Natural killer cell (primary cell): ENCODE measurements around the gene LRRC49. TPM values are rescaled to one million over a fixed set of nuclear protein-coding genes. Genes with fewer than 3 reads are reported as not detected.
"Not testable (repeated sequence)": the region's sequence is repeated elsewhere in the genome, so short reads cannot be mapped to it uniquely, and the experiment has no call there.

Source experiments
- ATAC-seq, 3 donors: fragments of 150-1000 bp in 2 of 3; fragments of 200-7000 bp in 1 of 3; cut with Tn5 transposase; 1 replicate in 1 of 3; 2 replicates in 2 of 3; pipeline ENCODE4 v1.10.0; 2021; ENCODE audit warnings: mild to moderate bottlenecking in 2 of 3, moderate library complexity in 2 of 3
- DNase-seq, 2 donors: peaks; one replicate each; pipeline versions ENCODE4 v3.0.0 to v3.0.0-alpha.2; 2013 to 2021; ENCODE audit warnings: mixed read lengths in 1 of 2
- H3K27ac ChIP-seq: one replicate; pipeline ENCODE4 v1.5.1; 2013; ENCODE audit warnings: mild to moderate bottlenecking, low read length
- H3K27me3 ChIP-seq: one replicate; pipeline ENCODE4 v1.6.1; 2013; ENCODE audit warnings: low read length; ENCODE audit not compliant: control insufficient read depth, insufficient read depth
- H3K36me3 ChIP-seq: one replicate; pipeline ENCODE4 v1.6.1; 2013; ENCODE audit warnings: low read length; ENCODE audit not compliant: control insufficient read depth, insufficient read depth
- H3K4me1 ChIP-seq: one replicate; pipeline ENCODE4 v1.6.1; 2013; ENCODE audit warnings: low read length; ENCODE audit not compliant: control insufficient read depth, insufficient read depth
- H3K4me3 ChIP-seq: one replicate; pipeline ENCODE4 v1.5.1; 2013; ENCODE audit warnings: low read length
- H3K9me3 ChIP-seq: one replicate; pipeline ENCODE4 v1.6.1; 2013; ENCODE audit warnings: low read length; ENCODE audit not compliant: control insufficient read depth, insufficient read depth
- H3K27ac Mint-ChIP-seq, 2 donors: one replicate each; pipeline ENCODE4 v1.8.0; 2022; ENCODE audit warnings: mild to moderate bottlenecking in 2 of 2, mixed read lengths in 2 of 2, moderate library complexity in 1 of 2
- H3K27me3 Mint-ChIP-seq, 2 donors: one replicate each; pipeline ENCODE4 v1.8.0; 2022; ENCODE audit warnings: low read depth in 2 of 2, mixed read lengths in 2 of 2
- H3K36me3 Mint-ChIP-seq: one replicate; pipeline ENCODE4 v1.8.0; 2022; ENCODE audit warnings: mixed read lengths
- H3K4me1 Mint-ChIP-seq, 2 donors: one replicate each; pipeline ENCODE4 v1.8.0; 2022; ENCODE audit warnings: mixed read lengths in 2 of 2
- H3K4me3 Mint-ChIP-seq: one replicate; pipeline ENCODE4 v1.8.0; 2022; ENCODE audit warnings: mild to moderate bottlenecking, moderate library complexity, mixed read lengths
- H3K9me3 Mint-ChIP-seq, 2 donors: one replicate each; pipeline ENCODE4 v1.8.0; 2022; ENCODE audit warnings: mixed read lengths in 2 of 2
- CTCF ChIP-seq: fragments of 200-600 bp; IDR thresholded peaks from one replicate; pipeline ENCODE4 v1.8.0; 2022; ENCODE audit warnings: antibody characterized with exemption
- WGBS: methylation state at CpG from one replicate; pipeline ENCODE4 v1.1.7; 2013; ENCODE audit warnings: missing lambda C conversion rate; ENCODE audit not compliant: insufficient coverage; 5-methylcytosine and 5-hydroxymethylcytosine counted together
- intact Hi-C: fragments of 100-400 bp; cut with micrococcal nuclease; formaldehyde crosslinking; loops from one replicate; pipeline ENCODE4 v1.14.2; 2022
- total RNA-seq, 4 donors: library from RNA; stranded (reverse); fragments of 120-200 nt in 1 of 4; gene quantifications; one replicate each; pipeline versions ENCODE4 v1.2.3 to v1.2.4, GENCODE V29; 2013 to 2022

The LRRC49 gene
- total RNA-seq, 3 donors from 2014 or later (not counting 1 experiment from before 2014, with no cell fraction given), result 0.14 to 0.38 TPM; not detected in 1

- intact Hi-C loops, result no loop called here
- no peak for TF ChIP-seq CTCF
- ATAC-seq (no peak), DNase-seq (no peak)
- no peaks in the 10 kb centered on the region for H3K36me3 Mint-ChIP-seq
- Histone ChIP-seq H3K4me3 (no peak overlapping the region), H3K27ac (no peak overlapping the region), H3K36me3 (no peaks in the 10 kb centered on the region), H3K27me3 (no peaks in the 10 kb centered on the region), H3K4me1 (no peaks in the 10 kb centered on the region), H3K9me3 (no peaks in the 10 kb centered on the region)
- H3K27me3 Mint-ChIP-seq, result peaks cover 6 to 9% of the 10 kb centered on the region in 2 donors
- no peaks in the 10 kb centered on the region for H3K4me1 Mint-ChIP-seq
- no peak overlapping the region for H3K4me3 Mint-ChIP-seq
- H3K9me3 Mint-ChIP-seq, result no peaks in the 10 kb centered on the region
- no peak overlapping the region for H3K27ac Mint-ChIP-seq
- WGBS, result 87% methylated on average over 3 of the region's 3 CpGs
Measured at GRCh38 chr15:71042356-71042922, 149.8 kb downstream of the LRRC49 start.

DNA sequence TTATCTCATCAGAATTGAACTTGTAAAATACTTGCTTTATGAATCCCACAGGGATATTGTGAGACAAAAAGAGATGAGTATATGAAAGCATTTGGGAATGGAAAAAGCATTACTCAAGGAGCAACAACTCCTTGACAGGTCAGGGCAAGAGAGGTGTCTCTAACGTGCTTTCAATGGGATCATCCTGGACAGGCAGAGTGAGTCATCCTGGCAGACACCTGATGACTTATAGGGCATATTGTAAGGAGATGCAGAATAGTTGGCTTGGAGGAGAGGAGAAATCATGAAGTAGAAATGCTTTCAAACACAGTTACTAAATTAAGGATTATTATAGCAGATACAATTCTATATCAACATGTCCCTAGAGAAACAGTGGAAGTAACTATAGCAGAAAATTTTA lies 150.7 kb downstream of the LRRC49 start:
- Mint-ChIP-seq H3K27ac (no peak overlapping the region), H3K27me3 (peaks cover 4 to 9% of the 10 kb centered on the region in 2 donors), H3K4me1 (no peaks in the 10 kb centered on the region), H3K36me3 (no peaks in the 10 kb centered on the region), H3K9me3 (no peaks in the 10 kb centered on the region), H3K4me3 (no peak overlapping the region)
- ATAC-seq, result no peak
- H3K4me1 ChIP-seq, result no peaks in the 10 kb centered on the region
- 83% methylated on average over 1 of the region's 1 CpG for WGBS
- H3K27me3 ChIP-seq, result no peaks in the 10 kb centered on the region
- no peak overlapping the region for H3K4me3 ChIP-seq
- H3K9me3 ChIP-seq, result no peaks in the 10 kb centered on the region
- no peak for DNase-seq
- no peaks in the 10 kb centered on the region for H3K36me3 ChIP-seq
- no peak overlapping the region for H3K27ac ChIP-seq
- no peak for TF ChIP-seq CTCF
- intact Hi-C loops, result no loop called here

DNA sequence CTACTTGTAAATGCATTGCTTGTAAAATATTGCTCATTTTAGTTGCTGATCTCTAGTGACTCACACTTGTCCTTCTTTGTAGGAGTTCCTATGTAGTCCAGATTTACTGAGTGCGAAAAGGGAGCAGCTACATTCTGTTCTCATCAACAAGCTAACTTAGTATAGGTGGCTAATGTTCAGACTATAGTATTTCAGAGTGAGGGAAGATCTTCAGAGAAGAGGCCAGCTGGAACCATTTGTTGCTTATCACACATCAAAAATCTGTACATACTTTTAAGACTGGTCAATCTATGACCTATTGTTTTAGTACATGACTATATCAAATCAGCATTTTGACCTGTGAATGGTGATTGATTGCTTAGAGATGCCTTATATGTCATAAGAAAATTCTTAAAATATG lies 151.4 kb downstream of the LRRC49 start:
- no peaks in the 10 kb centered on the region for H3K36me3 ChIP-seq
- TF ChIP-seq CTCF, result no peak
- H3K4me3 ChIP-seq, result no peak overlapping the region
- no peaks in the 10 kb centered on the region for H3K4me1 ChIP-seq
- Mint-ChIP-seq H3K4me3 (no peak overlapping the region), H3K4me1 (no peaks in the 10 kb centered on the region), H3K36me3 (no peaks in the 10 kb centered on the region), H3K27ac (no peak overlapping the region), H3K9me3 (no peaks in the 10 kb centered on the region), H3K27me3 (peaks cover 3 to 12% of the 10 kb centered on the region in 2 donors)
- DNase-seq, result no peak
- intact Hi-C loops, result no loop called here
- H3K27me3 ChIP-seq, result no peaks in the 10 kb centered on the region
- H3K9me3 ChIP-seq, result no peaks in the 10 kb centered on the region
- ATAC-seq, result no peak
- no peak overlapping the region for H3K27ac ChIP-seq
- no CpG with 5 or more reads among the region's 1 CpG for WGBS

- H3K9me3 ChIP-seq, intact Hi-C loops, DNase-seq, ATAC-seq, H3K36me3 Mint-ChIP-seq, H3K4me1 ChIP-seq, H3K9me3 Mint-ChIP-seq, H3K36me3 ChIP-seq, H3K27me3 ChIP-seq, H3K4me3 Mint-ChIP-seq, H3K27ac ChIP-seq, H3K27ac Mint-ChIP-seq, H3K4me1 Mint-ChIP-seq, H3K4me3 ChIP-seq: not testable (repeated sequence)
- H3K27me3 Mint-ChIP-seq, result peaks cover 0 to 13% of the 10 kb centered on the region in 2 donors
- WGBS, result 91% methylated on average over 1 of the region's 2 CpGs
Measured at GRCh38 chr15:71046146-71046545, 153.5 kb downstream of the LRRC49 start.
